ENCODE results near the gene MLST8. TPM values are rescaled to one million over a fixed set of nuclear protein-coding genes. Genes with fewer than 3 reads are reported as not detected.

Gene MLST8
- total RNA-seq, 4 donors from 2014 or later: 29.3 to 58.8 (median 38.0) TPM

Other genes starting within 250 kb of the MLST8 start
- 100 to 1,000 TPM; 120 to 198 (median 186) TPM for gene NDUFB10, start 245.9 kb upstream of the MLST8 start, total RNA-seq
- 1,000 to 10,000 TPM; 1,492 to 1,850 (median 1,797) TPM for gene RPS2, start 240.6 kb upstream of the MLST8 start, total RNA-seq
- not detected for gene RNF151, start 238.6 kb upstream of the MLST8 start, total RNA-seq
- gene TBL3, start 233.4 kb upstream of the MLST8 start, total RNA-seq: 10 to 100 TPM; 20.9 to 30.6 (median 26.6) TPM
- gene NOXO1, start 224.0 kb upstream of the MLST8 start, total RNA-seq: not detected
- 10 to 100 TPM in 3 of 4 donors, 1 to 10 TPM in 1; 9.1 to 17.4 (median 16.1) TPM for gene GFER, start 221.3 kb upstream of the MLST8 start, total RNA-seq
- gene SYNGR3, start 215.5 kb upstream of the MLST8 start, total RNA-seq: not detected
- 10 to 100 TPM; 13.9 to 45.0 (median 15.0) TPM for gene ZNF598, start 195.6 kb upstream of the MLST8 start, total RNA-seq
- gene NPW, start 185.7 kb upstream of the MLST8 start, total RNA-seq: not detected
- 100 to 1,000 TPM in 1 of 4 donors, 10 to 100 TPM in 3; 15.1 to 140 (median 48.9) TPM for gene NHERF2, start 178.6 kb upstream of the MLST8 start, total RNA-seq
- gene NTHL1, start 157.6 kb upstream of the MLST8 start, total RNA-seq: 10 to 100 TPM in 2 of 4 donors, 1 to 10 TPM in 2; 6.5 to 21.7 (median 12.0) TPM
- 100 to 1,000 TPM in 1 of 4 donors, 10 to 100 TPM in 3; 31.1 to 110 (median 50.2) TPM for gene TSC2, start 157.5 kb upstream of the MLST8 start, total RNA-seq
- gene PKD1, start 69.6 kb upstream of the MLST8 start, total RNA-seq: 100 to 1,000 TPM in 2 of 4 donors, 10 to 100 TPM in 2; 40.1 to 318 (median 76.1) TPM
- gene RAB26, start 56.8 kb upstream of the MLST8 start, total RNA-seq: 1 to 10 TPM in 1 of 4 donors, not detected in 3; 3.0 TPM
- gene TRAF7, start 49.7 kb upstream of the MLST8 start, total RNA-seq: 10 to 100 TPM; 19.1 to 45.0 (median 31.1) TPM
- not detected for gene CASKIN1, start 8.8 kb upstream of the MLST8 start, total RNA-seq
- 1 to 10 TPM in 3 of 4 donors, under 1 TPM in 1; 0.66 to 6.0 (median 4.1) TPM for gene BRICD5, start 5.4 kb downstream of the MLST8 start, total RNA-seq
- gene PGP, start 9.4 kb downstream of the MLST8 start, total RNA-seq: 10 to 100 TPM in 3 of 4 donors, 1 to 10 TPM in 1; 7.7 to 21.1 (median 10.3) TPM
- gene E4F1, start 18.1 kb downstream of the MLST8 start, total RNA-seq: 10 to 100 TPM in 3 of 4 donors, 1 to 10 TPM in 1; 9.6 to 33.2 (median 16.8) TPM
- gene DNASE1L2, start 31.0 kb downstream of the MLST8 start, total RNA-seq: under 1 TPM in 2 of 4 donors, not detected in 2; 0.34 to 0.82 TPM
- 10 to 100 TPM; 32.4 to 96.5 (median 49.8) TPM for gene ECI1, start 46.1 kb downstream of the MLST8 start, total RNA-seq
- gene RNPS1, start 62.7 kb downstream of the MLST8 start, total RNA-seq: 100 to 1,000 TPM in 1 of 4 donors, 10 to 100 TPM in 3; 66.6 to 127 (median 75.3) TPM
- gene ABCA3, start 135.3 kb downstream of the MLST8 start, total RNA-seq: 10 to 100 TPM in 2 of 4 donors, 1 to 10 TPM in 2; 7.0 to 24.9 (median 9.5) TPM
- gene CCNF, start 224.0 kb downstream of the MLST8 start, total RNA-seq: 1 to 10 TPM; 1.8 to 5.1 (median 2.0) TPM